Left ventricle myocardium inferior (tissue), 1 donor: ENCODE data around the gene BBS1. TPM values are rescaled to one million over a fixed set of nuclear protein-coding genes. Genes with fewer than 3 reads are reported as not detected.
A peak's percentile ranks its signal among the peaks of the same experiment; 100 is the strongest.

Experiments used
- DNase-seq: peaks from one replicate; pipeline ENCODE4 v3.0.0-alpha.2; 2020
- H3K27ac ChIP-seq: fragments of 200-600 bp; replicated peaks from 2 replicates; pipeline ENCODE4 v1.8.0; 2021
- H3K27me3 ChIP-seq: fragments of 200-600 bp; 2 replicates; pipeline ENCODE4 v1.8.0; 2021; ENCODE audit warnings: low read depth
- H3K36me3 ChIP-seq: fragments of 200-600 bp; 2 replicates; pipeline ENCODE4 v1.8.0; 2021
- H3K4me1 ChIP-seq: fragments of 200-600 bp; 2 replicates; pipeline ENCODE4 v1.8.0; 2021
- H3K4me3 ChIP-seq: fragments of 200-600 bp; 2 replicates; pipeline ENCODE4 v1.8.0; 2021; ENCODE audit warnings: mild to moderate bottlenecking, moderate library complexity
- H3K9me3 ChIP-seq: fragments of 200-600 bp; replicated peaks from 2 replicates; pipeline ENCODE4 v1.8.0; 2021
- CTCF ChIP-seq: fragments of 200-600 bp; IDR thresholded peaks from 2 replicates; pipeline ENCODE4 v1.8.0; 2021; ENCODE audit warnings: antibody characterized with exemption, mild to moderate bottlenecking, borderline replicate concordance
- intact Hi-C: fragments of 100-400 bp; cut with micrococcal nuclease; formaldehyde crosslinking; loops from one replicate; pipeline ENCODE4 v1.11.0; 2022
- total RNA-seq: library from RNA; stranded (reverse); fragmentation: NEBNext Ultra II Directional; extraction: Animal tissue kit (Norgen Biotek cat#: 25700); gene quantifications from one replicate; pipeline ENCODE4 v1.2.1, GENCODE V29; 2021
- donor health status: DM: no; HTN: yes; CAD: no; lungs with severe emphysema.

BBS1 gene
- total RNA-seq, 1 donor from 2014 or later = 16.9 TPM

GRCh38 chr11:66545701-66546367 lies 35.4 kb downstream of the BBS1 start, which contains the start of gene ZDHHC24:
Gene ZDHHC24, minus strand, starts transcription at chr11:66546048. Its CDS starts 45 bp downstream, at chr11:66546003.
- peak within 1 kb of the TSS; percentile 88 for H3K4me3 ChIP-seq
- TF ChIP-seq CTCF = no peak
- no peaks in the 10 kb centered on the region for H3K9me3 ChIP-seq
- H3K36me3 ChIP-seq = peaks cover 27% of the 10 kb centered on the region
- H3K27me3 ChIP-seq = no peaks in the 10 kb centered on the region
- H3K4me1 ChIP-seq = peaks cover 36% of the 10 kb centered on the region
- peak within 1 kb of the TSS; percentile 76 for H3K27ac ChIP-seq
- intact Hi-C loops = no loop called here
- peak; percentile 98 for DNase-seq

- no peaks in the 10 kb centered on the region for H3K9me3 ChIP-seq
- no peak for TF ChIP-seq CTCF
- peaks cover 20% of the 10 kb centered on the region for H3K36me3 ChIP-seq
- no peaks in the 10 kb centered on the region for H3K27me3 ChIP-seq
- H3K27ac ChIP-seq = peak within 1 kb of the TSS; percentile 76
- peaks cover 36% of the 10 kb centered on the region for H3K4me1 ChIP-seq
- intact Hi-C loops = no loop called here
- peak within 1 kb of the TSS; percentile 88 for H3K4me3 ChIP-seq
- peak; percentile 33 for DNase-seq
Observed at GRCh38 chr11:66546368-66546965, 36.0 kb downstream of the BBS1 start, which contains the start of gene ACTN3. Gene ACTN3, plus strand, starts transcription at chr11:66546903. Its CDS starts 35 bp downstream, at chr11:66546938.

- Histone ChIP-seq H3K36me3 (peaks cover 14% of the 10 kb centered on the region), H3K9me3 (no peaks in the 10 kb centered on the region), H3K4me1 (peaks cover 36% of the 10 kb centered on the region), H3K27me3 (no peaks in the 10 kb centered on the region), H3K4me3 (peak overlapping the region; percentile 88), H3K27ac (peak overlapping the region; percentile 76)
- intact Hi-C loops = no loop called here
- no peak for DNase-seq
- no peak for TF ChIP-seq CTCF
Observed at GRCh38 chr11:66546966-66547661, 36.7 kb downstream of the BBS1 start.

GRCh38 chr11:66547662-66548009 lies 37.2 kb downstream of the BBS1 start:
- H3K9me3 ChIP-seq = no peaks in the 10 kb centered on the region
- no peak for DNase-seq
- no peak overlapping the region for H3K4me3 ChIP-seq
- H3K4me1 ChIP-seq = peaks cover 36% of the 10 kb centered on the region
- intact Hi-C loops = no loop called here
- no peak for TF ChIP-seq CTCF
- peaks cover 10% of the 10 kb centered on the region for H3K36me3 ChIP-seq
- H3K27me3 ChIP-seq = no peaks in the 10 kb centered on the region
- H3K27ac ChIP-seq = no peak overlapping the region

GRCh38 chr11:66548041-66548440 lies 37.6 kb downstream of the BBS1 start:
- H3K27me3 ChIP-seq = no peaks in the 10 kb centered on the region
- H3K4me1 ChIP-seq = peaks cover 36% of the 10 kb centered on the region
- no peak overlapping the region for H3K27ac ChIP-seq
- H3K9me3 ChIP-seq = no peaks in the 10 kb centered on the region
- H3K4me3 ChIP-seq = no peak overlapping the region
- peaks cover 6% of the 10 kb centered on the region for H3K36me3 ChIP-seq
- intact Hi-C loops = no loop called here
- no peak for TF ChIP-seq CTCF
- DNase-seq = no peak
